GM12892 (cell line): Measurements from ENCODE around the gene CLDN2. TPM values are rescaled to one million over a fixed set of nuclear protein-coding genes. Genes with fewer than 3 reads are reported as not detected.
"Not testable (repeated sequence)": the region's sequence is repeated elsewhere in the genome, so short reads cannot be mapped to it uniquely, and the experiment has no call there.

Source experiments
- DNase-seq: peaks from one replicate; pipeline ENCODE4 v3.0.0; 2011; ENCODE audit not compliant: insufficient read length
- FAIRE-seq: peaks from 2 replicates; lab custom pipeline; 2011; peaks lifted over from hg19 to GRCh38; lab: Jason Lieb, UNC
- POLR2A ChIP-seq: IDR thresholded peaks from 2 replicates; pipeline ENCODE4 v1.6.1; 2011; ENCODE audit warnings: low read depth, low read length, control low read depth
- POLR2AphosphoS5 ChIP-seq: IDR thresholded peaks from 2 replicates; pipeline ENCODE4 v1.6.1; 2011; ENCODE audit warnings: low read depth, low read length, control low read depth
- TAF1 ChIP-seq: IDR thresholded peaks from 2 replicates; pipeline ENCODE4 v1.6.1; 2011; ENCODE audit warnings: low read depth, mild to moderate bottlenecking, control low read depth, low read length, borderline replicate concordance
- polyA plus RNA-seq: library from polyadenylated mRNA; unstranded; fragments of >200 nt; gene quantifications from one replicate; pipeline ENCODE4 v1.2.1, GENCODE V29; 2012; ENCODE audit warnings: missing spikeins, inconsistent platforms; ENCODE audit not compliant: missing spikeins

Gene CLDN2, protein sequence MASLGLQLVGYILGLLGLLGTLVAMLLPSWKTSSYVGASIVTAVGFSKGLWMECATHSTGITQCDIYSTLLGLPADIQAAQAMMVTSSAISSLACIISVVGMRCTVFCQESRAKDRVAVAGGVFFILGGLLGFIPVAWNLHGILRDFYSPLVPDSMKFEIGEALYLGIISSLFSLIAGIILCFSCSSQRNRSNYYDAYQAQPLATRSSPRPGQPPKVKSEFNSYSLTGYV
- not detected for polyA plus RNA-seq

DNA sequence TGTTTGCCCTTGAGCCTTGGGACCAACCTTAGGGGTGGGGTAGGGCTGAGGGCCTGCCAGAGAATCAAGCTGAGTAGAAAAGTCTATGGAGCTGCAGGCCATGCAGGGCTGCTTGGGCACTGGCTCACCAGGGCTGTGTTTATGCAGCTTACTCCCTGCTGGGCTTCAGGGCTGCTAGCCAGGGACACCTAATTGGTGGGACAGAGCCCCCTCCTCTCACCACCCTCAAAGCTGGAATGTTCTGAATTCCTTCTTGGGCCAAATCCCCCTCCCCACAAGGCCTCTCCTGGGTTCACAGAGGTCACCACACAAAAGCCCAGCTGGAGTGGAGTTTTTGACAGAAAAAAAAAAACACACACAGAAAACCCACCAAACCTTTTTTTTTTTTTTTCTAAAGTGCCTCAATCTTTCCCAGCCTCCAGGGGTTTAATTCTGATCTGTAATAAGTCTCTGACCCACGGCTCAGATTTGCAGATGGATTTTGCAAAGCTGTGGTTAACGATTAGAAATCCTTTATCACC, at the start of gene CLDN2:
TSS of gene CLDN2 (plus strand) at position 471 of the 521 bp plus-strand sequence. CDS start 7,827 bp downstream, outside the sequence.
- no peak for DNase-seq
- TF ChIP-seq TAF1 (no peak), POLR2AphosphoS5 (no peak), POLR2A (no peak)
- no peak for FAIRE-seq

- DNase-seq, FAIRE-seq: not testable (repeated sequence)
Measured at GRCh38 chrX:106872796-106873195, 47.4 kb upstream of the CLDN2 start.

DNA sequence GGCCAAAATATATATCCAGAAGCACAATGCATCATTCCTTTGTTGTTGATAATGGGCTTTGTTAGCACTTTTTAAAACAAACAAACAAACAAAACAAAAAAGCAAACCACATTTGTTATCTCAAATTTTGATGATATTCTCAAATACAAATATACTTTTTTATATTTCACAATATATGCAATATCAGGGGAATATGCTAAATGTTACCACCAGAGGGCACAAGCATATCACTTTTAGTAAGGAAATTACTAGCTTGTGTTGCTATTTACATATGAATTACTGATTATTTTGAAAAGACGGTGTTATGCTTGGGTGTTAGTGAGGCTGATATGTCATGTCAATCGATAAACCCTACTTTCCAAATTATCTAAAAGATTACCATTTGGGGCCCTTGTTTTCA, 46.1 kb upstream of the CLDN2 start:
- DNase-seq: no peak
- FAIRE-seq: no peak
- TF ChIP-seq TAF1 (no peak), POLR2AphosphoS5 (no peak), POLR2A (no peak)

GRCh38 chrX:106875151-106875550, 45.1 kb upstream of the CLDN2 start:
- TF ChIP-seq POLR2A: no peak
- TF ChIP-seq TAF1: no peak
- no peak for TF ChIP-seq POLR2AphosphoS5
- FAIRE-seq: no peak
- DNase-seq: no peak

- FAIRE-seq: no peak
- no peak for DNase-seq
- TF ChIP-seq POLR2A (no peak), POLR2AphosphoS5 (no peak), TAF1 (no peak)
Measured at GRCh38 chrX:106889468-106889867, 30.7 kb upstream of the CLDN2 start.

GRCh38 chrX:106891762-106892460, 28.3 kb upstream of the CLDN2 start:
- no peak for DNase-seq
- TF ChIP-seq POLR2A (no peak), POLR2AphosphoS5 (no peak), TAF1 (no peak)
- no peak for FAIRE-seq

DNA sequence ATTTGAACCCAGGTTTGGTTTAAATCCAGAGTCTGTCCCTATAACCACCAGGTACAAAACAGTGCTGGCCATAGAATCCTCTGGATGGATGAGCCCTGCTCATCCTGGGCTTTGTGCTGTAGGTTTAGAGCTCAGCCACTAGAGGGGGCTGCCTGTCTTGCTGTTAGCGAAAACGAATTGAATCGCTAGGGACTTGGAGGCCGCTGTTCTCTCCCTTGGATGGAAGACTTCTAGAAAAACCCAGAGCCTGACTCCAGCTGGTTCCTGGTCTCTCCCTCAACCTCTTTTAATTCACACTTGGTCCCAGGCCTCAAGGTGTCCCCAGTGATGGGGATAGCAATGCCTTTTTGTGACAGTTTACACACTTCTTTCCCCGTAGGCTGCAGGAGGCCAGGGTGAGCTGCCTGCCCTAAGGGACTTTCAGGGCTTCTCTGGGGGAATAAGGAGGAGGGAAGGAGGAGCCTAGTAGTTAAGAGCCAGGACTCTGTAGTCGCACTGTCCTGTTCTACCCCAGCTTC, 25.8 kb upstream of the CLDN2 start:
- peak; percentile 17 for DNase-seq
- FAIRE-seq: peak; percentile 95
- no peak for TF ChIP-seq POLR2A
- TF ChIP-seq POLR2AphosphoS5: no peak
- TF ChIP-seq TAF1: no peak

GRCh38 chrX:106894978-106895452, 25.2 kb upstream of the CLDN2 start:
- DNase-seq (no peak), FAIRE-seq (no peak)
- TF ChIP-seq TAF1: no peak
- no peak for TF ChIP-seq POLR2AphosphoS5
- no peak for TF ChIP-seq POLR2A

GRCh38 chrX:106897259-106897658, 22.9 kb upstream of the CLDN2 start:
- TF ChIP-seq POLR2A (no peak), POLR2AphosphoS5 (no peak), TAF1 (no peak)
- DNase-seq (no peak), FAIRE-seq (no peak)

DNA sequence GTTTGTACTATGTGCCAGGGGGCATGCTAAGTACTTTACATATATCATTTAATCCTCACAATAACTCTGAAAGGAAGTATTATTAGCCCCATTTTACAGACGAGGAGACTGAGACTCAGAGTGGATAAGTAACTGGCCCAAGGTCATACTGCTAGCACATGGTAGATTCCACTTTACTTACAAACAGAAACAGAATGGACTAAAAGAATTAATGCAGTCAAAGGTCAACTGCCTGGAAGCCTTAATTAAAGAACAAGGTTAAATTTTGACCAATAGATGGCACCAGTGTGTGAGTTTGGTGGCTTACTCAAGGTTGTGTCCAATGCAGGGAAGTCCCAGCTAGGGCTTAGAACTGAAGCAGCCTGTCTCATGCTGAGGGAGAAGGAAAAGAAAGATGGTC, 21.7 kb upstream of the CLDN2 start:
- DNase-seq (no peak), FAIRE-seq (peak; percentile 91)
- TF ChIP-seq POLR2AphosphoS5 (no peak), TAF1 (no peak), POLR2A (no peak)

DNA sequence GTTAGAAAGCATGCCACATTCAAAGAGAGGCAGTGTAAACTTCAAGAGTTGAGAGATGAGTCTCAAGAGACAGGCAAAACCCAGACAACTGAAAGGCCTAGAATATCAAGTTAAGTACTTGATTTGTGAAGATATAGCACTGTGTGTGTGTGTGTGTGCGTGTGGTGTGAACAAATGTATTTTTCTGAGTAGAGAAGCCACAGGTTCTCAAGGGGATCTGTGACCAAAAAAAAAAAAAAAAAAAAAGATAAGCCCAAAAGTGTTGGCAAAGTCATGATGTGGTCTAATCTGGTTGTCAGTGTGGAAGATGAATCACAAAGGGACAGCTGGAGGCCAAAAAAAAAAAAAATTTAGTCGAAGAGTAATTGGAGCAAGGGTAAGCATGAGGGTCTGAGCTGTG, 20.9 kb upstream of the CLDN2 start:
- DNase-seq (no peak), FAIRE-seq (no peak)
- TF ChIP-seq POLR2AphosphoS5 (no peak), TAF1 (no peak), POLR2A (no peak)

GRCh38 chrX:106899841-106900240, 20.4 kb upstream of the CLDN2 start:
- FAIRE-seq (no peak), DNase-seq (no peak)
- TF ChIP-seq POLR2AphosphoS5: no peak
- no peak for TF ChIP-seq TAF1
- TF ChIP-seq POLR2A: no peak
